PC-9 (cell line): Measurements from ENCODE around the gene TMEM30A. TPM values are rescaled to one million over a fixed set of nuclear protein-coding genes. Genes with fewer than 3 reads are reported as not detected.

Experiments
- total RNA-seq: library from RNA; stranded (reverse); gene quantifications from 2 replicates; pipeline ENCODE4 v1.2.3, GENCODE V29; 2021

TMEM30A gene
- total RNA-seq, 1 experiment from 2014 or later = 122 TPM

Other genes starting within 250 kb of the TMEM30A start
- 12.5 and 18.7 TPM in 2 replicates for gene COL12A1, start 78.7 kb downstream of the TMEM30A start, total RNA-seq
- 484 and 524 TPM in 2 replicates for gene COX7A2, start 41.0 kb downstream of the TMEM30A start, total RNA-seq
- gene FILIP1, start 209.0 kb upstream of the TMEM30A start, total RNA-seq = 0.15 TPM in 1 of 2 replicates, not detected in the other